ENCODE results near the gene ANKRD13C.

Gene ANKRD13C

DNA sequence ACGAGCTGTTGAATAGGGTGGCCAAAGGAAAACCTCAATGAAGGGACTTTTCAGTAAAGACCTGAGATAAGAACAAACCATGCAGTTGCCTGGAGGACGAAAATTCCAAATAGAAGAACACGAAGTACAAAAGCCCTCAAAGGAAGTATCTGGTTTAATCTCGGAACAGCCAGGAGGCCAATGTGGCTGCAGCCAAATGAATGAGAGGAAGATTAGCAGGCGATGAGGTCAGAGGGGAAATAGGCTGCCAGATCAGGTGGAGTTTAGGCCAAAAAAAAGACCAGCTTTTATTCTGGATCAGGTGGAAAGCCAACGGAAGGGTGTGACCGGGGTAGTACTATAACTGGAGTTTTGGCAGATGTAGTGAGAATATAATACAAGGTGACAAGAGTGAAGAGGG, 89.7 kb downstream of the ANKRD13C start:
- Histone ChIP-seq H3K4ac (ENCODE audit: low read depth, low read length) (no peak overlapping the region), H4K8ac (ENCODE audit: low read depth, low read length) (no peak overlapping the region), H3K36me3 (ENCODE audit: control insufficient read depth in 1 of 2, insufficient read depth in 2 of 2, low read length in 2 of 2) (peaks cover 0 to 1% of the 10 kb centered on the region in 2 experiments), H3K4me3 (ENCODE audit: low read depth, low read length) (no peak overlapping the region), H4K91ac (ENCODE audit: low read depth, low read length) (no peak overlapping the region), H3K27me3 (ENCODE audit: insufficient read depth, low read length) (no peaks in the 10 kb centered on the region), H2BK5ac (ENCODE audit: low read depth, low read length, poor library complexity) (no peak overlapping the region), H3K79me2 (ENCODE audit: control insufficient read depth, insufficient read depth, low read length, poor library complexity) (no peaks in the 10 kb centered on the region), H3K9ac (ENCODE audit: low read length) (no peak overlapping the region), H3K9me3 (ENCODE audit: insufficient read depth, low read depth, low read length) (no peaks in the 10 kb centered on the region), H2AK5ac (ENCODE audit: low read length) (no peak overlapping the region), H2BK120ac (ENCODE audit: insufficient read depth, low read length, poor library complexity) (no peak overlapping the region), H2BK12ac (ENCODE audit: low read length) (no peak overlapping the region), H4K12ac (ENCODE audit: low read depth, low read length) (no peak overlapping the region), H3K23ac (ENCODE audit: low read length) (no peak overlapping the region), H3K4me1 (ENCODE audit: control insufficient read depth in 1 of 2, insufficient read depth in 2 of 2, low read length in 2 of 2) (peaks cover 0 to 2% of the 10 kb centered on the region in 2 experiments), H3K18ac (ENCODE audit: low read length) (no peak overlapping the region), H3K4me2 (ENCODE audit: low read length) (no peak overlapping the region), H3K14ac (ENCODE audit: low read length) (no peak overlapping the region), H3K79me1 (ENCODE audit: low read length) (no peaks in the 10 kb centered on the region), H2AFZ (ENCODE audit: insufficient read depth, low read length, poor library complexity) (no peak overlapping the region), H3K27ac (ENCODE audit: low read depth, low read length) (no peak overlapping the region)
- no CpG with 5 or more reads among the region's 7 CpGs for WGBS (ENCODE audit: extremely low coverage, insufficient coverage, insufficient read length)
- DNase-seq, result no peak

- no peak overlapping the region for H2BK120ac ChIP-seq (ENCODE audit: insufficient read depth, low read length, poor library complexity)
- no peak overlapping the region for H4K91ac ChIP-seq (ENCODE audit: low read depth, low read length)
- WGBS (ENCODE audit: extremely low coverage, insufficient coverage, insufficient read length), result no CpG with 5 or more reads among the region's 1 CpG
Observed at GRCh38 chr1:70256664-70257063, 97.9 kb downstream of the ANKRD13C start.

GRCh38 chr1:70248729-70249128, 105.8 kb downstream of the ANKRD13C start:
- no peaks in the 10 kb centered on the region for H3K9me3 ChIP-seq (ENCODE audit: insufficient read depth, low read depth, low read length)
- no peaks in the 10 kb centered on the region for H3K79me2 ChIP-seq (ENCODE audit: control insufficient read depth, insufficient read depth, low read length, poor library complexity)
- no peak overlapping the region for H3K18ac ChIP-seq (ENCODE audit: low read length)
- no peak overlapping the region for H3K23ac ChIP-seq (ENCODE audit: low read length)
- H3K27me3 ChIP-seq (ENCODE audit: insufficient read depth, low read length), result no peaks in the 10 kb centered on the region
- no peak overlapping the region for H4K8ac ChIP-seq (ENCODE audit: low read depth, low read length)
- no peaks in the 10 kb centered on the region for H3K79me1 ChIP-seq (ENCODE audit: low read length)
- H3K4ac ChIP-seq (ENCODE audit: low read depth, low read length), result no peak overlapping the region
- no peak overlapping the region for H3K14ac ChIP-seq (ENCODE audit: low read length)
- no peak for DNase-seq
- H3K4me2 ChIP-seq (ENCODE audit: low read length), result no peak overlapping the region
- no peak overlapping the region for H3K9ac ChIP-seq (ENCODE audit: low read length)
- H2AFZ ChIP-seq (ENCODE audit: insufficient read depth, low read length, poor library complexity), result no peak overlapping the region
- no peak overlapping the region for H2BK5ac ChIP-seq (ENCODE audit: low read depth, low read length, poor library complexity)
- no peak overlapping the region for H4K12ac ChIP-seq (ENCODE audit: low read depth, low read length)
- H3K4me3 ChIP-seq (ENCODE audit: low read depth, low read length), result no peak overlapping the region
- WGBS (ENCODE audit: extremely low coverage, insufficient coverage, insufficient read length), result no CpG with 5 or more reads among the region's 4 CpGs
- no peak overlapping the region for H2AK5ac ChIP-seq (ENCODE audit: low read length)
- H3K27ac ChIP-seq (ENCODE audit: low read depth, low read length), result no peak overlapping the region
- H4K91ac ChIP-seq (ENCODE audit: low read depth, low read length), result no peak overlapping the region
- no peaks in the 10 kb centered on the region for H3K4me1 ChIP-seq (ENCODE audit: control insufficient read depth in 1 of 2, insufficient read depth in 2 of 2, low read length in 2 of 2)
- no peak overlapping the region for H2BK12ac ChIP-seq (ENCODE audit: low read length)
- H2BK120ac ChIP-seq (ENCODE audit: insufficient read depth, low read length, poor library complexity), result no peak overlapping the region
- peaks cover 11 to 19% of the 10 kb centered on the region in 2 experiments for H3K36me3 ChIP-seq (ENCODE audit: control insufficient read depth in 1 of 2, insufficient read depth in 2 of 2, low read length in 2 of 2)

More at GRCh38 chr1:70256664-70257063, 97.9 kb downstream of the ANKRD13C start:
- Histone ChIP-seq H3K79me2 (ENCODE audit: control insufficient read depth, insufficient read depth, low read length, poor library complexity) (no peaks in the 10 kb centered on the region), H3K4ac (ENCODE audit: low read depth, low read length) (no peak overlapping the region), H3K27me3 (ENCODE audit: insufficient read depth, low read length) (no peaks in the 10 kb centered on the region), H2AK5ac (ENCODE audit: low read length) (no peak overlapping the region), H3K14ac (ENCODE audit: low read length) (no peak overlapping the region), H2BK12ac (ENCODE audit: low read length) (no peak overlapping the region), H3K79me1 (ENCODE audit: low read length) (no peaks in the 10 kb centered on the region), H4K12ac (ENCODE audit: low read depth, low read length) (no peak overlapping the region), H3K18ac (ENCODE audit: low read length) (no peak overlapping the region), H2AFZ (ENCODE audit: insufficient read depth, low read length, poor library complexity) (no peak overlapping the region), H3K36me3 (ENCODE audit: control insufficient read depth in 1 of 2, insufficient read depth in 2 of 2, low read length in 2 of 2) (peaks cover 3% of the 10 kb centered on the region in 2 experiments), H3K9me3 (ENCODE audit: insufficient read depth, low read depth, low read length) (no peaks in the 10 kb centered on the region), H3K4me2 (ENCODE audit: low read length) (no peak overlapping the region), H4K8ac (ENCODE audit: low read depth, low read length) (no peak overlapping the region), H2BK5ac (ENCODE audit: low read depth, low read length, poor library complexity) (no peak overlapping the region), H3K23ac (ENCODE audit: low read length) (no peak overlapping the region), H3K4me3 (ENCODE audit: low read depth, low read length) (no peak overlapping the region), H3K27ac (ENCODE audit: low read depth, low read length) (no peak overlapping the region), H3K4me1 (ENCODE audit: control insufficient read depth in 1 of 2, insufficient read depth in 2 of 2, low read length in 2 of 2) (no peaks in the 10 kb centered on the region), H3K9ac (ENCODE audit: low read length) (no peak overlapping the region)
- no peak for DNase-seq

DNA sequence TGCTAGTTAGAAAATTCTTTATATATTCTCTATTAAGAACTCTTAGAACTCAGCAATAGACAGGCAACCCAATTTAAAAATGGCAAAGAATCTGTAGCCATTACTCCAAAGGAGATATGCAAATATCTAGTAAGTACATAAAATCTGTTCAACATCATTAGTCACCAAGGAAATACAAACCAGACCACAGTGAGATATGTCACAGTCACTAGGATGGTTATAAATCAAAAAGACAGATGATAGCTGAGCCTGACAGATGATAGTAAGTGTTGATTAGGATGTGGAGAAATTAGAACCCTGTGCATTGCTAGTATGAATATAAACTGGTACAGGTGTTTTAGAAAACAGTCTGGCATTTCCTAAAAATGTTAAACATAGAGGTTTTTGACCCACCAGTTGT, 106.8 kb downstream of the ANKRD13C start:
- no peak overlapping the region for H3K4me2 ChIP-seq (ENCODE audit: low read length)

More for the DNA sequence above, 106.8 kb downstream of the ANKRD13C start:
- no peak overlapping the region for H4K91ac ChIP-seq (ENCODE audit: low read depth, low read length)
- no peak overlapping the region for H3K27ac ChIP-seq (ENCODE audit: low read depth, low read length)
- no peak overlapping the region for H2BK5ac ChIP-seq (ENCODE audit: low read depth, low read length, poor library complexity)
- no peak overlapping the region for H4K12ac ChIP-seq (ENCODE audit: low read depth, low read length)
- no peak overlapping the region for H2AK5ac ChIP-seq (ENCODE audit: low read length)
- H3K4me3 ChIP-seq (ENCODE audit: low read depth, low read length), result no peak overlapping the region
- no peak overlapping the region for H3K18ac ChIP-seq (ENCODE audit: low read length)
- no peaks in the 10 kb centered on the region for H3K4me1 ChIP-seq (ENCODE audit: control insufficient read depth in 1 of 2, insufficient read depth in 2 of 2, low read length in 2 of 2)
- no peak overlapping the region for H4K8ac ChIP-seq (ENCODE audit: low read depth, low read length)
- H3K9me3 ChIP-seq (ENCODE audit: insufficient read depth, low read depth, low read length), result no peaks in the 10 kb centered on the region
- H3K79me1 ChIP-seq (ENCODE audit: low read length), result no peaks in the 10 kb centered on the region
- no peak overlapping the region for H2BK12ac ChIP-seq (ENCODE audit: low read length)
- no peak overlapping the region for H2BK120ac ChIP-seq (ENCODE audit: insufficient read depth, low read length, poor library complexity)
- H2AFZ ChIP-seq (ENCODE audit: insufficient read depth, low read length, poor library complexity), result no peak overlapping the region
- no peaks in the 10 kb centered on the region for H3K79me2 ChIP-seq (ENCODE audit: control insufficient read depth, insufficient read depth, low read length, poor library complexity)
- no peak overlapping the region for H3K14ac ChIP-seq (ENCODE audit: low read length)
- DNase-seq, result no peak
- H3K23ac ChIP-seq (ENCODE audit: low read length), result no peak overlapping the region
- H3K36me3 ChIP-seq (ENCODE audit: control insufficient read depth in 1 of 2, insufficient read depth in 2 of 2, low read length in 2 of 2), result peaks cover 10 to 20% of the 10 kb centered on the region in 2 experiments
- no peak overlapping the region for H3K9ac ChIP-seq (ENCODE audit: low read length)
- H3K4ac ChIP-seq (ENCODE audit: low read depth, low read length), result no peak overlapping the region
- H3K27me3 ChIP-seq (ENCODE audit: insufficient read depth, low read length), result no peaks in the 10 kb centered on the region

Data from trophoblast cell (in vitro differentiated cells and primary cell).